Kidney tubule cell (primary cell): ENCODE measurements around the gene FAM20C.

Source experiments
- DNase-seq: peaks from one replicate; pipeline ENCODE4 v3.0.0-alpha.2; 2018; ENCODE audit warnings: low spot score

The FAM20C gene

GRCh38 chr7:305410-306151, 113.2 kb downstream of the FAM20C start:
- DNase-seq, result no peak

DNA sequence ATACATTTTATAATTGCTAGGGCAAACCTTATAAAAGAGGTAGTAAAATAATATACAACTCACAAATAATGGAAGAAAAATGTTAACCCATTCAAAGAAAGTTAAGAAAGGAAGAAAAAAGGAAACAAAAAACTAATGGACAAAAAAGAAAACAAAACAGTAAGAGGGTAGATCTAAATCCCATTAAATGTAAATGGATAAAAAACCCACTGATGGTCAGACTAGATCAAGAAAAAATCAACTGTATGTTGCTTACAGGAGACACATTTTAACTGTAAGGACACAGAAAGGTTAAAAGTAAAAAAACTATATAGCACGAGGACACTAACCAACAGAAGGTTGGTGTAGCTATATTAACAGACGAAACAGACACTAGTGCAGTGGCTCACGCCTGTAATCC, 115.6 kb downstream of the FAM20C start:
- DNase-seq, result no peak

DNA sequence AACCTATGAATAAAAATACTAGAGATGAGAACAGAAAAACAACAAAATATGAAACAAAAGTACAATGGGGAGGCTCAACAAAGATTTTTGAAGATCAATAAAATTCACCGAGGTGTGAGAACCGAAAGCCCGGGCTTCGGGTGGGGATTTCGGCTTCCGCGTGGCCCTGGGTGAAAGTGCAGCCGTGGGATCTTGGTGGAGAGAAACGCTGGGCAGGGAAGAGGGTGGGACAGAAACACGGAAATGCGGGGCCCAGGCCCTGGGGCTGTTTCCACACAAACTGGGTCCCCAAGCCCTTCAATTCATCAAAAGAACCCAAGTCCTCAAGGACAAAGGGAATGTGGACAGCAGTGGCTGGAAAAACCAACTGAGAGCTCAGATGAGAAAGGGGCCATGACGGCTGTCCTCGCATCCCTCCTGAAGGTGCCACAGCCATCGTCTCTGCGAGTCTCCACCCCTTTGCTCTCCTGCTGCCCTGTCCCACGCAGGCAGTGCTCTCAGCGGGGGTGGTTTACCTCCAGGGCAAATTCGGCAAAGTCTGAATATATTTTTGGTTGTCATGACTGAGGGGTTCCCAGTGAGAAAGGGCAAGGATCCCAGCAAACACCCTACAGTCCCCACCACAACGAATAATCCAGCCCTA, 117.3 kb downstream of the FAM20C start:
- no peak for DNase-seq
